AG04449 (cell line): Measurements from ENCODE around the gene SLAMF1.

ENCODE experiments used
- CTCF ChIA-PET: fragments of 350-600 bp; formaldehyde crosslinking; extraction: SDS; loops from one replicate; lab custom pipeline; 2021; ENCODE audit warnings: antibody characterized with exemption; lab: Yijun Ruan, JAX
- POLR2A ChIA-PET: fragments of 400-600, 350-600 bp; formaldehyde crosslinking; extraction: SDS; loops from one replicate; lab custom pipeline; 2020; ENCODE audit warnings: antibody characterized with exemption, inconsistent platforms; lab: Yijun Ruan, JAX
- DNase-seq: peaks from one replicate; pipeline ENCODE4 v3.0.0-alpha.2; 2010; ENCODE audit warnings: low read depth, low spot score
- H3K4me3 ChIP-seq: 2 replicates; pipeline ENCODE4 v1.5.1; 2011; ENCODE audit warnings: low read depth, mild to moderate bottlenecking, control low read depth, low read length
- CTCF ChIP-seq: IDR thresholded peaks from one replicate; pipeline ENCODE4 v1.5.1; 2011; ENCODE audit warnings: mild to moderate bottlenecking, moderate library complexity, low read length, control low read depth, inconsistent platforms; ENCODE audit not compliant: insufficient read depth; ENCODE audit errors: missing control alignments

SLAMF1 gene

DNA sequence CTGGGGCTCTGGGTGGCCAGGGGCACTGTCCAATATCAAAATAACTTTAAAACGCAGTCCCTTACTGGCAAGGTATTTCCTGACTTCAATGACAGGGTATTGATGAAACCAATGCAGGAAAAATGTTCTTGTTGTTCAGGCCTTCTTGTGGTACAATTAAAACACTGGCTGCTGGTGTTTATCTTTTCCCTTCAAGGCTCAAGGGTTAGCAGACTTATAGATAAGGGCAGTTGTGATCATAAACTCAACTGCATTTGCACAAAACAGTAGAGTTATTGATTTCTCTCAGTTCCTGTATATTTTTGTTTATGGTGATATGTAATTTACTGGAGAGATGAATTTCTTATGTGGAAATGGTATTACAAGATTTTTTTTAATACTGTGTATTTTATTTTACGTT, 64.9 kb downstream of the SLAMF1 start:
- no peak for TF ChIP-seq CTCF
- ChIA-PET CTCF (no interaction called here), POLR2A (no interaction called here)
- no peak for DNase-seq
- no peak overlapping the region for H3K4me3 ChIP-seq

DNA sequence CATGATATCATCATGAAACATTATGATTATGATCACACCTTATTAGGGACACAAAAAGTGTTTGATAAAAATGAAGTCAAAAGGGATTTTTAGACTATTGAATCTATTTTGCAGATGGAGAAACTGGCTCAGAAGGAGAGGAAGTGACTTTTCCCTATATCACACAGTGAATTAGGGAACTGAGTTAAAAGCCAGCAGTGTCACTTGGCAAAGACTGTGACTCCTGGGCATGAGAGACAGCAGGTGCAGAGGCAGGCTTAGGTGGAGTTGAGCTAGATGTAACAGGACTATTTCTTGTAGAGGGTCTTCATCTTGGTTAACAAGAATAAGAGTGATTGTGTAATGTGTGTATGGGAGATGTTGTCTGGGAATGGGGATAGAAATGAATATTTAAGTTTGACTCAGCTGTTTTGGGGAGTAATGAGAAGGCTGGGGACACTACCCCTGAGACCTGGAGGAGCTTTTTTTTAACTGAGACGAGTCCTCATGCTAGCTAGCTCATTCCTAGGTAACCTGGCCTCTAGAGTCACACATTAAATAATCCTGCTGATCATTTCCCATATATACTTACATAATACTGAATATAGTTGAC, 66.5 kb downstream of the SLAMF1 start:
- POLR2A ChIA-PET: no interaction called here
- no peak for TF ChIP-seq CTCF
- no peak overlapping the region for H3K4me3 ChIP-seq
- no peak for DNase-seq
- CTCF ChIA-PET: no interaction called here

- no peak within 1 kb of the TSS for H3K4me3 ChIP-seq
- no peak for DNase-seq
- POLR2A ChIA-PET: no interaction called here
- CTCF ChIA-PET: interaction anchor here (1.3 kb wide), 1 partner anchor 35 kb away, joined by 3 read pairs; no protein-coding TSS in a partner anchor
- TF ChIP-seq CTCF: no peak
Measured at GRCh38 chr1:160579216-160579701, 67.6 kb downstream of the SLAMF1 start, which contains the start of gene CD84. Gene CD84 (minus strand): TSS chr1:160579496. CDS start chr1:160579437, 59 bp downstream.

- TF ChIP-seq CTCF: no peak
- CTCF ChIA-PET: interaction anchor here (1.3 kb wide), 1 partner anchor 35 kb away, joined by 3 read pairs; no protein-coding TSS in a partner anchor
- POLR2A ChIA-PET: no interaction called here
- H3K4me3 ChIP-seq: no peak overlapping the region
- DNase-seq: no peak
Measured at GRCh38 chr1:160578525-160579191, 68.2 kb downstream of the SLAMF1 start.

GRCh38 chr1:160578175-160578524, 68.7 kb downstream of the SLAMF1 start:
- no peak for TF ChIP-seq CTCF
- POLR2A ChIA-PET: no interaction called here
- H3K4me3 ChIP-seq: no peak overlapping the region
- CTCF ChIA-PET: interaction anchor here (1.3 kb wide), 1 partner anchor 34 kb away, joined by 3 read pairs; no protein-coding TSS in a partner anchor
- DNase-seq: no peak

GRCh38 chr1:160577671-160578070, 69.2 kb downstream of the SLAMF1 start:
- no peak overlapping the region for H3K4me3 ChIP-seq
- POLR2A ChIA-PET: no interaction called here
- TF ChIP-seq CTCF: no peak
- DNase-seq: no peak
- CTCF ChIA-PET: no interaction called here
